Renal cortex interstitium (tissue), 11 donors: Measurements from ENCODE around the gene MAD1L1. TPM values are rescaled to one million over a fixed set of nuclear protein-coding genes. Genes with fewer than 3 reads are reported as not detected.
"Not testable (repeated sequence)": the region's sequence is repeated elsewhere in the genome, so short reads cannot be mapped to it uniquely, and the experiment has no call there.

Experiments
- DNase-seq, 11 donors: peaks; one replicate each; pipeline ENCODE4 v3.0.0-alpha.2; 2013; ENCODE audit warnings: low read depth in 9 of 11, low spot score in 4 of 11; ENCODE audit errors: extremely low read depth in 1 of 11
- polyA plus RNA-seq, 3 donors: library from polyadenylated mRNA; unstranded; fragments of 120-200 nt; gene quantifications; one replicate each; pipeline ENCODE4 v1.2.1, GENCODE V29; 2013; ENCODE audit not compliant: insufficient read length in 3 of 3

MAD1L1 gene
- polyA plus RNA-seq, 3 donors: 22.6 to 28.2 (median 26.3) TPM

DNA sequence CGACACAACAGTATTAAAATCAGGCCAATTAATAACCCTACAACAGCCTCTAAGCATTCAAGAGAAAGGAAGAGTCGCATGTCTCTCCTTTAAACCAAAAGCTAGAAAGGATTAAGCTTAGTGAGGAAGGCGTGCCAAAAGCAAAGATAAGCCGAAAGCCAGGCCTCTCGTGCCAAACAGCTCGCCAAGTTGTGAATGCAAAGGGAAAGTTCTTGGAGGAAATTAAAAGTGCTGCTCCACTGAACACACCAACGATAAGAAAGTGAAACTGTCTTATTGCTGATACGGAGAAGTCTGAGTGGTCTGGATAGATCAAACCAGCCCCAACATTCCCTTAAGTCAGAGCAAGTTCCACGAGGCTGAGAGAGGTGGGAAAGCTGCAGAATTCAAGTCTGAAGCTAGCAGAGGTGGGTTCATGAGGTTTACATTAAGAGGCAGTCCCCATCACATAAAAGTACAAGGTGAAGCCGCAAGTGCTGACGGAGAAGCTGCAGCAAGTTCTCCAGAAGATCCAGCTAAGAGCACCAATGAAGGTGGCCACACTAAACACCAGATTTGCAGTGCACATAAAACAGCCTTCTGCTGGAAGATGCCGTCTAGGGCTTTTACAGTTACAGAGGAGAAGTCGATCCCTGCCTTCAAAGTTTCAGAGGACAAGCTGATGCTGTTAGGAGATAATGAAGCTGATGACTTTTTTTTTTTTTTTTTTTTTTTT lies 194.8 kb downstream of the MAD1L1 start:
- no peak for DNase-seq

DNA sequence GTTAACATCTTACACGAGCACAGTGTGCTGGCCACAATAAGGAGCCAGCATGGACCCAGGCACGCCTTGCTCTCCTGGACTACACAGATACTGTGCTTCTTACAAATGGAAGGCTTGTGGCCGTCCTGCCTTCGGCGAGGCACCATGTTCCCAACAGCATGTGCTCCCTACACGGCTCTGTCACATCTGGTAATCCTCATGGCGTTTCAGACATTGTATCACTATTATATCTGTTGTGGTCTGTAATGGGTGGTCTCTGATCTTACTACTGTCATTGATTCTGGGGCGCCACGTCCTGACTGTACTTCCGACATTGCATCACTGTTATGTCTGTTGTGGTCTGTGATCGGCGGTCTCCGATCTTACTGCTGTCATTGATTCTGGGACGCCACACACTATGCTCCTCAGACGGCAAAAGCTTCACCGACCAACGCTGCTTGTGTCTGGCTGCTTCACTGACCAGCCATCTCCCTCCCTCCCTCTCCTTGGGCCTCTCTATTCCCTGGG lies 195.4 kb downstream of the MAD1L1 start:
- no peak for DNase-seq

DNA sequence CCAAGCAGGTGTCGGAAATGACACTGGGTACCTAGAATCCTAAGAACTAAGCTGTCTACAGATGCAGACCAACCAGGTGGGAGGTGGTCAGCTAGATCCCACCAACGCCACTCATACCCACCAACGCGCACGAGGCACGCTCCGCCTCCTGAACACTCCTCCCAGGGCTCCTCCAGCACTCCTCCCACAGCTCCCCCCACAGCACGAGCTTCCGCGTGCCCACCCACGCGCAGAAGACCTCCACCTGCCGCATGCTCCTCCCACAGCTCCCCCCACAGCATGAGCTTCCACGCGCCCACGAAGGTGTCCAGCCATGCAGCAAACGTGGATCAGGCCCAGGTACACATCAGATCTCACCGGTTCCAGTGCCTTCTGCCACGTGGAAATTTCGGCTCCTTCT lies 196.0 kb downstream of the MAD1L1 start:
- DNase-seq: no peak

DNA sequence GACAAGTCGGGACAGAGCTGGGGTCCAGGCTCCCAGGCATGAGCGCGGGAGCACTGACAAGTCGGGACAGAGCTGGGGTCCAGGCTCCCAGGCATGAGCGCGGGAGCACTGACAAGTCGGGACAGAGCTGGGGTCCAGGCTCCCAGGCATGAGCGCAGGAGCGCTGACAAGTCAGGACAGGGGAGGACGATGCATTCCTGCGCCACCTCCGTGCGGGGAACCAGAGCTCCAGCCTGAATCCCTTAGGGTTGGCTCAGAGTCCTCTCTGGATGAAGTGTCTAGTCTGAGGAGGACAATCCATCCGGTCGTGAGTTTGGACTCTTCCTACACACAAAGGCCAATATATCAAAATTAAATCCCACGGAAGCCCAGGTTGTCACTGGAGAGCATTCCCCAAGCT lies 196.5 kb downstream of the MAD1L1 start:
- DNase-seq: not testable (repeated sequence)

DNA sequence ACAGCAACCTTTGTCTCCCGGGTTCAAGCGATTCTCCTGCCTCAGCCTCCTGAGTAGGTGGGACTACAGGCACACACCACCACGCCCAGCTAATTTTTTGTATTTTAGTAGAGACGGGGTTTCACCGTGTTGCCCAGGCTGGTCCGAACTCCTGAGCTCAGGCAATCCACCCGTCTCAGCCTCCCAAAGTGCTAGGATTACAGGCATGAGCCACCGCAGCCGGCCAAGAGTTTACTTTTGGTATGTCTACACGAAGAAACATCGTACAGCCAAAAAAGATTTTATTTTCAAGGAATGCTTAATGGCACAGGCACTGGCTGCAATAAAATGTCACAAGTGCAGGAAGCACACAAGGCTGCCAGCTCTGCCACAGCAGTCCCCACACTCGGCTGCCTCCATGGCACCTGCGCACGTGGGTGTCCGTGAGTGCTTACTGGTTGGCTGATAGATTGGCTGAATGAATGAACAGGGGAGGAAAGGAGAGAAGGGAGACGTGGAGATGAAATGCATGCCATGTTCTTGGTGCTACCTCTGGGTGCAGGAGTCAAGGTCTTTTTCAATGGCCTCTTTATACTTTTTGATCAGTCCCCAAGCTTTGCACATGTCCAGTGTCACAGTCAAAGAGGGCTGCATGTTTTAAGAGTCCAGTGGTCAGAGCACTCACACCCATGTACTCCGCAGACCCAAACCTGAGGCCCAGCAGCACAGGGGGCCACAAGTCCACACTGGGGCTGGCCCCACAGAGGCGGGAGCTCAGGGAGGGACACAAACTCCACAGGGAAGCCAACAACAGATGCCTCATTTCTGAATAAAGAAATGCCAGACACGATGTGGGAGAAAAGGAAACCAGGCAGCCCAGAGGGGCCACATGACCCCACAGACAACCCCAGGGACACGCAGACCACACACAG lies 198.2 kb downstream of the MAD1L1 start:
- DNase-seq: no peak

DNA sequence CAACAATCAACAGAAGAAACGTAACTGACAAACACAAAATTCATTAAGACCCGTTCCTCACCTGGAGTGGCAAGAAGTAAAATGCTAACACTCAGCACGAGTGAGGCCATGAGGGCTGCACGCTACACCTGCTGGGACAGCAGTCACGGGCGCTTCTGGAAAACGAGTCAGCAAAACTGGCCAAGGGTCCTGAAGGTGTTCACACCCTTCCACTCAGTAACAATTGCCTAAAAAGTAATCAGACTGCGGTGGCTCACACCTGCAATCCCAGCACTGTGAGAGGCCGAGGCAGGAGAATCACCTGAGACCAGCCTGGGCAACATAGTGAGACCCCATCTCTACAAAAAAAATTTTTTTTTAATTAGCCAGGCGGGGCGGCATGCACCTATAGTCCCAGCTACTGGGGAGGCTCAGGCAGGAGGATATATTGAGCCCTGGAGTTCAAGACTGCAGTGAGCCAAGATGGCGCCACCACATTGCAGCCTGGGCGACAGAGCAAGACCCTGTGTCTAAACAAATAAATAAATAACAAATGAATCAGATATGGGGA lies 199.1 kb downstream of the MAD1L1 start:
- DNase-seq: no peak

DNA sequence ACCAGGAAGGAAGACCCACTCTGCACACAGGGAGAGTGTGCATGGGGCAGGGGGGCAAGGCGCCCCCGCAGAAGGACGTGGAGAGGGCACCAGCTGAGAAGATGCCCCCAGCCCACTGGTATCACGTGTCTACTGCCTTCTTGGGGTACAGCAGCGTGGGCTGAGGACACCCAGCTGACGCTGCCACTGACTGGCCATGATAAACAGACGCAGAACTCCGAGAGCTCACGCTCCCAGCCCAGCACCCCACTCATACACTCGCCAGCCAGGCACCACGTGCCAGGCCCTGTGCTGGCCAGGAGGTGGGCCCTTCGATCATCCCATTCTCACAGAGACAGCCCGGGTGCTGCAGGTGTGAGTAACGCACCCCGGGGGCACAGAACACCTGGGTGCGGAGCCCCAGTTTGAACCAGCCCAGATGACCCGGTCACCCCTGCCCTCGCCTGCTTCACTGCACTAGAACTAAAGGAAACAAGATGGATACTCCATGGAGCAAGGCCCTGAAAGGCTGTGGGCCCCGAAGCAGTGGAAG lies 199.8 kb downstream of the MAD1L1 start:
- DNase-seq: no peak

DNA sequence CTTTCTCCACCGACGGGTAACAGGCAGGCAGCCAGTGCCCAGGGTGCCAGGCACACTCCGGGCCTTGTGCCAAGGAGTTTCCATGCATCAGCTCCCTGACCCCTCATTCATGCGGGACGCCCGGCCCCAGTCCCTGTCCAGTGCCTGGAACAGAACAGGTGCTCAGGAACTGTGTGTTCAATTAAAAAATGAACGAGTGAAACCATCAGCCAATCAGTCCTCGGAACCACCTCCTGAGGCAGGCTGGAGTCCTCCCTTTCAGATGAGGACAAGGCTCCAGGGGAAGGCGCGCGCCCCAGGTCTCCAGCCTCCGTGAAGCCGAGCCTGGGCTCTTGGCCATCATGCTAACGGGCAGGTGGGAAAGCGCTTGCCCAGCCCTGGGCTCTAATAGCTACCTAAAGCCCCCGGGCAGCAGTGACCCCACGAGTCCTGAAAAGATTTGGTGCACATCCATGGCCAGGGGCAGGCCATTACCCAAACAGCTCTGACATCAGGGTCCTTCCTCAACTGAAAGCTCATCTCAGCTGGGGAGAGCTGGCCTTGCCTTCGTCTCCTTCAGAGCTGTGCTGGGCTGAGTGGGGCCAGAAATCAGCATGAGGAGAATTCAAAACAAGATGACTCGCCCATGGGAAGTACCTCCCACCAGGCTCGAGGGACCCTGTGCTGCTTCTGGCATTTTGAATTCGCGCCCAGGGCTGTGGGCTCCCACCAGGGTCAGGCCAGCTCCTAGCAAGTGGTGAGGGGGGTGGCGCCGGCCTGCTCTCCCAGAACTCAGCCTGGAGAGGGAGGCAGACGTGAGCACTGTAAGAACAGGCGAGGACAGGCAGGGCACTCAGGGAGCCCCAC lies 200.5 kb downstream of the MAD1L1 start:
- no peak for DNase-seq

DNA sequence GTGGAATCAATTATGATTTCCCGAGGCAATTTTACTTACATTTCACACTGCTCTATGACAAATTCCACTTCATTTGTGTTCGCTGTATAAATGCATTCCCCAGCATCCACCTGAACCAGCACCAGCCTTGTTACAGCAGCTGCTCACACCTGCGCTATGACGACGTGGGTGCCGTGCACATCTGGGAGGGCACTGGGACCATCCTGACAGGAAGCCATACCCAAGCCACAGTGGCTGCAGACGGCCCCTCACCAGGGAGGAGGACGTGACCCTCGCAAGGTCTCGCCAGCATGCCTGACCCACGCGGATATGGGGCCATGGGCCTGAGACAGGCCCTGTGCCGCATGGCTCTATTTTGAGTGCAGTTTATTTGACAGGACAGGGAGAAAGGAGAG lies 201.3 kb downstream of the MAD1L1 start:
- DNase-seq: no peak

DNA sequence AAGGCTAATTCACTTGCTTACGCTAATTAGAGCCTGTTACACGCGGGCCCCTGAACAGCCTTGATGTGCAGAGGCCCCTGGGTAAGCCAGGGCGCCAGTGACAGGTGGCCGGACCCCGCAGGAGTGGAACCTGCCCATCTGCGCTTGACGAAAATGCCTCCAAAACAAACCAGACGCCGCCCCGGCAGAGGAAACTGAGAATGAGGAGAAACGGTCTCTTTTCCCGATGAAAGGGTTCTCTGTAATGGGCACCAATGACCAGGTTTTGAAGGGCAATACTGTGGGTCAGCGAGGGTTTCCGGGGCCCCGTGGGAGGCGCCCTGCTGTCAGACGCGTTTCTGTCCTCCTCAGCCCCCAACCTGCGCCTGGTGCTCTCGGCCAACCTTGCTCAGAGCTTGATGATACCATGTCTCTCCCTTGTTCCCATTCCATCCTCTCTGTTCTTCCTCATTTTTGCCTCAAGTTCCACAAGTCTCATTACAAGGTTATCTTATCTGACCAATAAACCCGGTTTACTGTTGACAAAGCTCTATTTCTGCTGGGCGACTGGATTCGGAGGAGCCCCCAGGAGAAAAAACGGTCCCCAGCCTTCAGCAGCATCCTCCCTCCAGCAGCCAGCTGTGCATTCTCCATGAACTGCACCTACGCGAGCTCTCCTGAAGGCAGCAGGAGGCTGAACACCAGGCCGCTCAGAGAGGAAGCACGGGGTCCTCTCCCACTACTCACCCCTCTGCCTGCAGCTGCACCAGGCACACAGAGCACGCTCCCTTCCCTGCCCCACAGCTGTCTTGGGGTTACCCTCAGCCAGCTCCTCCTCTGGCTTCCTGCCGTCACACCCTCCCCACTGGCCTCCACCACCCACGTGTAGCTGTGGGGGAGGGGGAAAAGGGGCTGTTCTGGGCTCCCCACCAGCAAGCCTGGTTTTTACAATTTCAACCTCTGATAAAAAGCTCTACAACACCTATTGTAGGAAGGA lies 202.0 kb downstream of the MAD1L1 start:
- no peak for DNase-seq

DNA sequence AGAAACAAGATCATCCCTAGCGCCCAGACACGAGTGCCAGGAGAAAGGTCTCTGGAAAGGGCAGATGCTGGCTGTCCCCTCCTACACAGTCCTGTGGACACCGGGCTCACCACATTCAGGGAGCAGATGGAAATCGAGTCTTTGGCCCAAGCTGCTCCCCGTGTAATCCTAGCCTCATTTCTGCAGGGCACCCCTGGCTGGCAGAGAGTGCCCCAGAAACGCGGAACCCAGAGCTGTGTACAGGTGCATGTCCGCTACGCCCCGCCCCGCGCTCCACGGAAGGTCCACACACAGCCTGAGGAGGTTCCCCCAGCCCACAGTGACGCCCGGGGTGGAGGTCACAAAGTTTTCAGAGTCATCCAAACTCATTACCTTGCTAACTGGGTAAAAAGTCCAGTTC lies 202.8 kb downstream of the MAD1L1 start:
- no peak for DNase-seq

DNA sequence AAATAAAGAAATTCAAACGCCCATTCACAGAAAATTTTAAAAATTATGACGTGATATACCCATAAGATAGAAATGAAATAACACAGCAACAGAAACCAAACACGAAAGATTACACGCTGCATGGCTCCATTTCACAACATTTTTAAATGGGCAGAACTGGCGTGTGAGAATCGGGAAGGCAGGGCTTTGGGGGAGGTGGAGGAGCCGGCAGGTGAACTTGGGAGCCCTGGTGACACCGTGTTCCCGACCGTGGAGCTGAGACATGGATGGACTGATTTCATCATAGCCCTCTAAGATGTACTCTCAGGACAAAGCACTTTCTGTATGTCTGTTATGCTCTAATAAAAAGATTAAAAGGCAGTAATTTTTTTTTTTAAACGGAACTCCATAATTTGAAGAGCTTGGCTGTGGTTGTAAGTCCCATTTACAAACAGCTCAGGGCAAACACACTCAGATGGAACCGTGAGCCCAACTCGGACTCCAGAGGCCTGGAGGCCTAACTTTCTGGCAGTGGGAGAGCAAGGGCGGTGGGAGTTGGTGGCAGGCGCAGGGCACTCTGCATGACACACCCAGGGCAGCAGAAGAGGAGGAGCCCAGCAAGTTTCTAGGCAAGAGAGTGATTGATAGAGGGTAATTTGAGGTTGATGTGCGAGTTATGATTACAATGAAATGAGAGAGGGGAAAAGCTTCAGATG lies 203.4 kb downstream of the MAD1L1 start:
- DNase-seq: no peak

DNA sequence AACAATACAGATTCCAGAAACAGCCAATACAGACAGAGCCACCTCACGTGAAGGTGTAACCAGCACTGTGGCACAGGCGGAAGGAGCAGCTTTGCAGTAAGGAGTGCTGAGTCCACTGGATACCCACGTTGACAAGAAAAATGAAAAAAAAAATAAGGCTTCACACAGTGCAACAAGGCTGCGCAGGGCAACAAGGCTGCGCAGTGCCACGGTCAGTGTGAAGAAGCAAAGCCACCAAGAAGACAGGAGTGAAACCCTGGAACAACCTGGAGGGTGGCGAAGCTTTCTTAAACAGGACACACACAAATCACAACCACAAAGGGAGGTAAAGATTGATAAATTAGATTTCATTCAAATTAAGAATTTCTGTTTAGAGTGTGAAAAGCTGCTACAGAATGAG lies 204.0 kb downstream of the MAD1L1 start:
- DNase-seq: no peak

DNA sequence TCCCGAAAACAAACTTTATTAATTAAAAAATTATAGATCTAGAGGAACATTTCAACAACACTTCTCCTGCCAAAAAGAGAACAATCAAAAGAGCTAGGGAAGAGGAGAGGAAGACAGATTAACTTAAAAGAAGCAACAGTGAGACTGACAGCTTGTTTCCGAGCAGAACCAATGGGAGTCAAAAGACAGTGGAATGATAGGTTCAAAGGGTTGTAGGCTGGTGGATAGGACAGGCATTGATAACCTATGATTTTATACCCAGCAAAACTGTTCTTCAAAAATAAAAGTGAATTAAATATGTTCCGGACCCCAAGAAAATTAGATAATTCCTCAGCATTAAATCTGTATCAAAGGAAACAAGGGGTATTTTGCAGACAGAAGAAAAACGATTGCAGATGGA lies 207.6 kb downstream of the MAD1L1 start:
- no peak for DNase-seq

DNA sequence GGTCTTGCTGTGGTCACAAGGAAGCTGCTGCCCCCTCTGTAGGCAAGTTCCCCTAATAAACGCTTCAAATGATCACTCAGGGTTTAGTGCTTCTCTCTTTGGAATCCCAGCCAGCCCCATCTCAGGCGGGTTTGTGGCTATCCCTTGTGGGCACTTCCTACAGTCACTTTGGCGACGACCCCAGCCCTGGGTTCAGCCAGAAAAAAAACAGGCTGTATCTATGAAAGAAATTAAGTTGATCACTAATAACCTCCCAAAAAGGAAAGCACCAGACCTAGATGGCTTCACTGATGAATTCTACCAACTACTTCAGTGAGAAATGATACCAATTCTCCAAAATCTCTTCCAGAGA lies 208.2 kb downstream of the MAD1L1 start:
- DNase-seq: no peak

DNA sequence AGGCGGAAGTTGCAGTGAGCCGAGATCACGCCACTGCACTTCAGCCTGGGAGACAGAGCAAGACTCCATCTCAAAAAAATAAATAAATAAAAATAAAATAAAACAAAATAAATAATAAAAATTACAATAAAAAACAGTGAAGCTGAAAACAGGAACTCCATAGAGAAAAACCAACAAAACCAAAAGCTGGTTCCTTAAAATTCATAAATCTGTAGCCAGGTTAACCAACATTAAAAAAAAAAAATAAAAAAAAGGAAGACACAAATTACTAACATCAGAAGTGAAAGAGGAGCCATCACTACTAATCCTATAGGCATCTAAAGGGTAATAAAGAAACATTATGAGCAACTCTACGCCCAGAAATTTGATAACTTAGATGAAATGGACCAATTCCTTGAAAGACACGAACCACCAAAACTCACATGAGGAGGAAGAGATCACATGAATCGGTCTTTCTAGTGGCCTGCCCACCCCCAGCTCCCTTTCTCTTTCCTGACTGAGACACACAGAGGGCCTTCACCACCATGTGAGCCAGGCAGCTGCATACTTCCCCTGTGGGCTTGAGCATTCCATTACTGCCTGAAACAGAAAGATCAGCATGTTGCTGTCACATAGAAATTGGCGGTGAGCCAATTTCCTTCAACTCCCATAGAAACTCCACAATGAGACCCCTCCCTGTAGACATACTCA lies 208.7 kb downstream of the MAD1L1 start:
- DNase-seq: no peak
